22Rv1 (cell line): ENCODE data around the gene CCDC81.

Experiments used
- H3K27ac ChIP-seq: fragments of 450-650 bp; 2 replicates; pipeline ENCODE4 v1.5.1; 2017
- ZFX ChIP-seq: fragments of 450-650 bp; IDR thresholded peaks from 2 replicates; pipeline ENCODE4 v1.6.1; 2017; ENCODE audit warnings: antibody characterized with exemption, borderline replicate concordance
- TF ChIP-seq, protein P1 (sequence below): fragments of 450-650 bp; IDR thresholded peaks from 2 replicates; pipeline ENCODE4 v1.5.1; 2017; ENCODE audit warnings: mild to moderate bottlenecking

Gene CCDC81

GRCh38 chr11:86360775-86361395, 13.8 kb upstream of the CCDC81 start:
- no peak overlapping the region for H3K27ac ChIP-seq
- TF ChIP-seq, protein P1, sequence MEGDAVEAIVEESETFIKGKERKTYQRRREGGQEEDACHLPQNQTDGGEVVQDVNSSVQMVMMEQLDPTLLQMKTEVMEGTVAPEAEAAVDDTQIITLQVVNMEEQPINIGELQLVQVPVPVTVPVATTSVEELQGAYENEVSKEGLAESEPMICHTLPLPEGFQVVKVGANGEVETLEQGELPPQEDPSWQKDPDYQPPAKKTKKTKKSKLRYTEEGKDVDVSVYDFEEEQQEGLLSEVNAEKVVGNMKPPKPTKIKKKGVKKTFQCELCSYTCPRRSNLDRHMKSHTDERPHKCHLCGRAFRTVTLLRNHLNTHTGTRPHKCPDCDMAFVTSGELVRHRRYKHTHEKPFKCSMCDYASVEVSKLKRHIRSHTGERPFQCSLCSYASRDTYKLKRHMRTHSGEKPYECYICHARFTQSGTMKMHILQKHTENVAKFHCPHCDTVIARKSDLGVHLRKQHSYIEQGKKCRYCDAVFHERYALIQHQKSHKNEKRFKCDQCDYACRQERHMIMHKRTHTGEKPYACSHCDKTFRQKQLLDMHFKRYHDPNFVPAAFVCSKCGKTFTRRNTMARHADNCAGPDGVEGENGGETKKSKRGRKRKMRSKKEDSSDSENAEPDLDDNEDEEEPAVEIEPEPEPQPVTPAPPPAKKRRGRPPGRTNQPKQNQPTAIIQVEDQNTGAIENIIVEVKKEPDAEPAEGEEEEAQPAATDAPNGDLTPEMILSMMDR: peak; percentile 43
- TF ChIP-seq ZFX: no peak

DNA sequence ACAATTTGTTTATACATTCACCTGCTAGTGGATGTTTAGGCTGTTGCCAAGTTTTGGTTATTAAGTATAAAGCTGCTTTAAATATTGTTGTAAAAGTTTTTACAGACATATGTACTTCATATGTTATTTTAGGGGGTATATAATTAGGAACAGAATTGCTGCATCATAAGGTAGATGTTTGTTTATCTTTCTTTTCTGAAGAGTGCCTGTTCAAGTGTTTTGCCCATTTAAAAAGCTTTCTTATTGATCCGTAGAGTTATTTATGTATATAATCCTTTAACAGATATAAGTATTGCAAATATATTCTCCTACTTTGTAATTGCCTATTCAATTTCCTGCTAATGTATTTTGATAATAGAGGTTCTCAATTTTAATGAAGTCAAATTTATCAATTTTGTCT, 11.3 kb upstream of the CCDC81 start:
- no peak overlapping the region for H3K27ac ChIP-seq
- no peak for TF ChIP-seq ZFX
- TF ChIP-seq, protein P1: no peak

DNA sequence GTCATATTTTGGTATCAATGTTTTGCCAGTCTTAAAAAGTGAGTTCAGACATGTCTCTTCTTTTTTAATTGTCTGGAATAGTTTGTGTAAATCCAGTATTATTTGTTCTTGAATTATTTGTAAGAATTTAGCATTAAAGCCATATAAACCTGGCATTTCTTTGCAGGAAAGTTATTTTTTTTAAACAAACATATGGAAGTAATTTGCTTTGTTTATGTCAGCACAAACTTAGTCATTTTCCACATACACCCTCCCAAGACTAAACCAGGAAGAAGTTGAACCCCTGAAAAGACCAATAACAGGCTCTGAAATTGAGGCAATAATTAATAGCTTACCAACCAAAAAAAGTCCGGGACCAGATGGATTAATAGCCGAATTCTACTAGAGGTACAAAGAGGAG, 9.1 kb upstream of the CCDC81 start:
- H3K27ac ChIP-seq: no peak overlapping the region
- TF ChIP-seq, protein P1: no peak
- TF ChIP-seq ZFX: no peak

DNA sequence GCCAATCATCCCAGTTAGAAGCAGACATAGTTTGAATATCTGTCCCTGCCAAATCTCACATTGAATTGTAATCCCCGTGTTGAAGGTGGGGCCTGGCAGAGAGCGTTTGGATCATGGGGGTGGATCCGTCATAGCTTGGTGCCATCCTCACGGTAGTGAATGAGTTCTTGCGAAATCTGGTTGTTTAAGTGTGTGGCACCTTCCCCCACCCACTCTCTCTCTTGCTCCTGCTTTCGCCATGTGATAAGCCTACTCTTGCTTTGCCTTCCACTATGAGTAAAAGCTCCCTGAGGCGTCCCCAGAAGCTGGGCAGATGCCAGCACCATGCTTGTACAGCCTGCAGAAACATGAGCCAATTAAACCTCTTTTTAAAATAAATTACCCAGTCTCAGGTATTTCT, 5.0 kb upstream of the CCDC81 start:
- TF ChIP-seq, protein P1: no peak
- no peak overlapping the region for H3K27ac ChIP-seq

GRCh38 chr11:86370171-86370570, 4.5 kb upstream of the CCDC81 start:
- no peak for TF ChIP-seq ZFX
- no peak overlapping the region for H3K27ac ChIP-seq

DNA sequence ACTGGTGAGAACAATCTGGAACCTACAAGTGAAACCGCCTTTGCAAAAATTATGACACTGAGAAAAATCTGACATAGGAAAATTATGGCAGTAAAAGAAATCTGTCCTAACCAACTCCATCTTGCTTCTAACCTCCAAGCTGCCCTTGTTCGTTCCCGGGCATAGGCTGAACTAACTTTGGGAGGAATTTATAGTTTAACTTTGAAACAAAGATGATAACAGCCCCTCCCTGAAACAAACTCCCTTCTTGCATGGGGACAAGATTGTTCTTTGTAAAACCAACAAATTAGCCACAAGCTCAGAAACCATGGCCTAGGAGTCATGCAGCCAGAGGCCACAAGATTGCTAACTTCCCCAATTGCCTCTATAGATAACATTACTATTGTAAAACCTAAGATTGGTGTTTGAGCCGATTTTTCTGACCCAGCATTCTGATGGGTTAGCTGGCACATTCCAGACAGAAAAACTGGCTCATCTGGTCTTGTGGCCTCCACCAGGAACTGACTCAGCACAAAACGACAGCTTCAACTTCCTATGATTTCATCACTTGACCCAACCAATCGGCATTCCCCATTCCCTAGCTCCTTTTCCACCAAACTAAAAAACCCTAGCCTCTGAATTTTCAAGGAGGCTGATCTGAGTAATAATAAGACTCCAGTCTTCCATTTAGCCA, 3.6 kb upstream of the CCDC81 start:
- H3K27ac ChIP-seq: no peak overlapping the region
- no peak for TF ChIP-seq ZFX

DNA sequence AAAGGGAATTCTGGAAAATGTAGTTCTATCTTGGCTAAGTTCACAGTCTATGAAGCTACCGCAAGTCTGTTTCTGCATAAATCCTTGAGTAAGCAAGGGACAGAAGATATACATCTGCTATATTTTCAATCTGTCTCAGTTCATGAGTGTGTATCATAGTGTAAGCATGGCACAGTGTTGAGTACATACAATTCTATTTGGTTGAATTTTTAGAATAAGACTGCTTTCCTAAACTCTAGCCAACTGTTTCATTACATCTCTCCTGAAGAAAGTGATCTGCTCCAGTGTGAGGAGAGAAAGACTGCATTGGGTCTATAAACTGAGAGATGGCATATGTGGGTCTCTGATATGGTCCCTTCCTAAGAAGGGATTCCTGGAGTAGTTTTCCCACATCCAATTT, 2.6 kb upstream of the CCDC81 start:
- H3K27ac ChIP-seq: no peak overlapping the region
- TF ChIP-seq, protein P1: no peak
- TF ChIP-seq ZFX: no peak

- H3K27ac ChIP-seq: no peak overlapping the region
- TF ChIP-seq, protein P1: no peak
- no peak for TF ChIP-seq ZFX
These were observed 2.1 kb upstream of the CCDC81 start for GRCh38 chr11:86372586-86372985.
